ENCODE measurements around the gene MUC20.
"Not testable (repeated sequence)": the region's sequence is repeated elsewhere in the genome, so short reads cannot be mapped to it uniquely, and the experiment has no call there.

GRCh38 chr3:195683722-195684526, 36.9 kb upstream of the MUC20 start:
- TF ChIP-seq, protein P1, sequence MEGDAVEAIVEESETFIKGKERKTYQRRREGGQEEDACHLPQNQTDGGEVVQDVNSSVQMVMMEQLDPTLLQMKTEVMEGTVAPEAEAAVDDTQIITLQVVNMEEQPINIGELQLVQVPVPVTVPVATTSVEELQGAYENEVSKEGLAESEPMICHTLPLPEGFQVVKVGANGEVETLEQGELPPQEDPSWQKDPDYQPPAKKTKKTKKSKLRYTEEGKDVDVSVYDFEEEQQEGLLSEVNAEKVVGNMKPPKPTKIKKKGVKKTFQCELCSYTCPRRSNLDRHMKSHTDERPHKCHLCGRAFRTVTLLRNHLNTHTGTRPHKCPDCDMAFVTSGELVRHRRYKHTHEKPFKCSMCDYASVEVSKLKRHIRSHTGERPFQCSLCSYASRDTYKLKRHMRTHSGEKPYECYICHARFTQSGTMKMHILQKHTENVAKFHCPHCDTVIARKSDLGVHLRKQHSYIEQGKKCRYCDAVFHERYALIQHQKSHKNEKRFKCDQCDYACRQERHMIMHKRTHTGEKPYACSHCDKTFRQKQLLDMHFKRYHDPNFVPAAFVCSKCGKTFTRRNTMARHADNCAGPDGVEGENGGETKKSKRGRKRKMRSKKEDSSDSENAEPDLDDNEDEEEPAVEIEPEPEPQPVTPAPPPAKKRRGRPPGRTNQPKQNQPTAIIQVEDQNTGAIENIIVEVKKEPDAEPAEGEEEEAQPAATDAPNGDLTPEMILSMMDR (conservative IDR thresholded peaks at IDR 0.05; ENCODE audit: low read depth in 2 of 2): not testable (repeated sequence)
- TF ChIP-seq, protein P2, sequence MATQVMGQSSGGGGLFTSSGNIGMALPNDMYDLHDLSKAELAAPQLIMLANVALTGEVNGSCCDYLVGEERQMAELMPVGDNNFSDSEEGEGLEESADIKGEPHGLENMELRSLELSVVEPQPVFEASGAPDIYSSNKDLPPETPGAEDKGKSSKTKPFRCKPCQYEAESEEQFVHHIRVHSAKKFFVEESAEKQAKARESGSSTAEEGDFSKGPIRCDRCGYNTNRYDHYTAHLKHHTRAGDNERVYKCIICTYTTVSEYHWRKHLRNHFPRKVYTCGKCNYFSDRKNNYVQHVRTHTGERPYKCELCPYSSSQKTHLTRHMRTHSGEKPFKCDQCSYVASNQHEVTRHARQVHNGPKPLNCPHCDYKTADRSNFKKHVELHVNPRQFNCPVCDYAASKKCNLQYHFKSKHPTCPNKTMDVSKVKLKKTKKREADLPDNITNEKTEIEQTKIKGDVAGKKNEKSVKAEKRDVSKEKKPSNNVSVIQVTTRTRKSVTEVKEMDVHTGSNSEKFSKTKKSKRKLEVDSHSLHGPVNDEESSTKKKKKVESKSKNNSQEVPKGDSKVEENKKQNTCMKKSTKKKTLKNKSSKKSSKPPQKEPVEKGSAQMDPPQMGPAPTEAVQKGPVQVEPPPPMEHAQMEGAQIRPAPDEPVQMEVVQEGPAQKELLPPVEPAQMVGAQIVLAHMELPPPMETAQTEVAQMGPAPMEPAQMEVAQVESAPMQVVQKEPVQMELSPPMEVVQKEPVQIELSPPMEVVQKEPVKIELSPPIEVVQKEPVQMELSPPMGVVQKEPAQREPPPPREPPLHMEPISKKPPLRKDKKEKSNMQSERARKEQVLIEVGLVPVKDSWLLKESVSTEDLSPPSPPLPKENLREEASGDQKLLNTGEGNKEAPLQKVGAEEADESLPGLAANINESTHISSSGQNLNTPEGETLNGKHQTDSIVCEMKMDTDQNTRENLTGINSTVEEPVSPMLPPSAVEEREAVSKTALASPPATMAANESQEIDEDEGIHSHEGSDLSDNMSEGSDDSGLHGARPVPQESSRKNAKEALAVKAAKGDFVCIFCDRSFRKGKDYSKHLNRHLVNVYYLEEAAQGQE (IDR thresholded peaks at IDR 0.05; ENCODE audit: unreplicated experiment): not testable (repeated sequence)
- TF ChIP-seq POLR2AphosphoS5 (IDR thresholded peaks at IDR 0.05; ENCODE audit: low read depth); EZH2phosphoT487 (IDR thresholded peaks at IDR 0.05; ENCODE audit: unreplicated experiment); EZH2 (IDR thresholded peaks at IDR 0.05; ENCODE audit: low read depth, unreplicated experiment); ETS1 (IDR thresholded peaks at IDR 0.05); STAT1 (IDR thresholded peaks at IDR 0.05; ENCODE audit: unreplicated experiment); ZNF331 (CRISPR knock-in tag; IDR thresholded peaks at IDR 0.05; ENCODE audit: low read depth); CREB1 (CRISPR knock-in tag; IDR thresholded peaks at IDR 0.05; ENCODE audit: low read depth); ZNF114 (CRISPR knock-in tag; IDR thresholded peaks at IDR 0.05); JUNB (IDR thresholded peaks at IDR 0.05; ENCODE audit: unreplicated experiment); NANOG (IDR thresholded peaks at IDR 0.05; ENCODE audit: borderline replicate concordance): not testable (repeated sequence)
- TF ChIP-seq, protein P3, sequence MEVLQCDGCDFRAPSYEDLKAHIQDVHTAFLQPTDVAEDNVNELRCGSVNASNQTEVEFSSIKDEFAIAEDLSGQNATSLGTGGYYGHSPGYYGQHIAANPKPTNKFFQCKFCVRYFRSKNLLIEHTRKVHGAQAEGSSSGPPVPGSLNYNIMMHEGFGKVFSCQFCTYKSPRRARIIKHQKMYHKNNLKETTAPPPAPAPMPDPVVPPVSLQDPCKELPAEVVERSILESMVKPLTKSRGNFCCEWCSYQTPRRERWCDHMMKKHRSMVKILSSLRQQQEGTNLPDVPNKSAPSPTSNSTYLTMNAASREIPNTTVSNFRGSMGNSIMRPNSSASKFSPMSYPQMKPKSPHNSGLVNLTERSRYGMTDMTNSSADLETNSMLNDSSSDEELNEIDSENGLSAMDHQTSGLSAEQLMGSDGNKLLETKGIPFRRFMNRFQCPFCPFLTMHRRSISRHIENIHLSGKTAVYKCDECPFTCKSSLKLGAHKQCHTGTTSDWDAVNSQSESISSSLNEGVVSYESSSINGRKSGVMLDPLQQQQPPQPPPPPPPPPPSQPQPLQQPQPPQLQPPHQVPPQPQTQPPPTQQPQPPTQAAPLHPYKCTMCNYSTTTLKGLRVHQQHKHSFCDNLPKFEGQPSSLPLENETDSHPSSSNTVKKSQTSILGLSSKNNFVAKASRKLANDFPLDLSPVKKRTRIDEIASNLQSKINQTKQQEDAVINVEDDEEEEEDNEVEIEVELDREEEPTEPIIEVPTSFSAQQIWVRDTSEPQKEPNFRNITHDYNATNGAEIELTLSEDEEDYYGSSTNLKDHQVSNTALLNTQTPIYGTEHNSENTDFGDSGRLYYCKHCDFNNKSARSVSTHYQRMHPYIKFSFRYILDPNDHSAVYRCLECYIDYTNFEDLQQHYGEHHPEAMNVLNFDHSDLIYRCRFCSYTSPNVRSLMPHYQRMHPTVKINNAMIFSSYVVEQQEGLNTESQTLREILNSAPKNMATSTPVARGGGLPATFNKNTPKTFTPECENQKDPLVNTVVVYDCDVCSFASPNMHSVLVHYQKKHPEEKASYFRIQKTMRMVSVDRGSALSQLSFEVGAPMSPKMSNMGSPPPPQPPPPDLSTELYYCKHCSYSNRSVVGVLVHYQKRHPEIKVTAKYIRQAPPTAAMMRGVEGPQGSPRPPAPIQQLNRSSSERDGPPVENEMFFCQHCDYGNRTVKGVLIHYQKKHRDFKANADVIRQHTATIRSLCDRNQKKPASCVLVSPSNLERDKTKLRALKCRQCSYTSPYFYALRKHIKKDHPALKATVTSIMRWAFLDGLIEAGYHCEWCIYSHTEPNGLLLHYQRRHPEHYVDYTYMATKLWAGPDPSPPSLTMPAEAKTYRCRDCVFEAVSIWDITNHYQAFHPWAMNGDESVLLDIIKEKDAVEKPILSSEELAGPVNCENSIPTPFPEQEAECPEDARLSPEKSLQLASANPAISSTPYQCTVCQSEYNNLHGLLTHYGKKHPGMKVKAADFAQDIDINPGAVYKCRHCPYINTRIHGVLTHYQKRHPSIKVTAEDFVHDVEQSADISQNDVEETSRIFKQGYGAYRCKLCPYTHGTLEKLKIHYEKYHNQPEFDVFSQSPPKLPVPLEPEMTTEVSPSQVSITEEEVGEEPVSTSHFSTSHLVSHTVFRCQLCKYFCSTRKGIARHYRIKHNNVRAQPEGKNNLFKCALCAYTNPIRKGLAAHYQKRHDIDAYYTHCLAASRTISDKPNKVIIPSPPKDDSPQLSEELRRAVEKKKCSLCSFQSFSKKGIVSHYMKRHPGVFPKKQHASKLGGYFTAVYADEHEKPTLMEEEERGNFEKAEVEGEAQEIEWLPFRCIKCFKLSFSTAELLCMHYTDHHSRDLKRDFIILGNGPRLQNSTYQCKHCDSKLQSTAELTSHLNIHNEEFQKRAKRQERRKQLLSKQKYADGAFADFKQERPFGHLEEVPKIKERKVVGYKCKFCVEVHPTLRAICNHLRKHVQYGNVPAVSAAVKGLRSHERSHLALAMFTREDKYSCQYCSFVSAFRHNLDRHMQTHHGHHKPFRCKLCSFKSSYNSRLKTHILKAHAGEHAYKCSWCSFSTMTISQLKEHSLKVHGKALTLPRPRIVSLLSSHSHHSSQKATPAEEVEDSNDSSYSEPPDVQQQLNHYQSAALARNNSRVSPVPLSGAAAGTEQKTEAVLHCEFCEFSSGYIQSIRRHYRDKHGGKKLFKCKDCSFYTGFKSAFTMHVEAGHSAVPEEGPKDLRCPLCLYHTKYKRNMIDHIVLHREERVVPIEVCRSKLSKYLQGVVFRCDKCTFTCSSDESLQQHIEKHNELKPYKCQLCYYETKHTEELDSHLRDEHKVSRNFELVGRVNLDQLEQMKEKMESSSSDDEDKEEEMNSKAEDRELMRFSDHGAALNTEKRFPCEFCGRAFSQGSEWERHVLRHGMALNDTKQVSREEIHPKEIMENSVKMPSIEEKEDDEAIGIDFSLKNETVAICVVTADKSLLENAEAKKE (CRISPR knock-in tag; IDR thresholded peaks at IDR 0.05): not testable (repeated sequence)
